Camera-type eye (tissue), 1 donor: Measurements from ENCODE around the gene ERGIC3. TPM values are rescaled to one million over a fixed set of nuclear protein-coding genes. Genes with fewer than 3 reads are reported as not detected.

Experiments used
- total RNA-seq: library from RNA; depleted of rRNA; stranded (reverse); fragments of >200 nt; gene quantifications from one replicate; pipeline ENCODE4 v1.2.3, GENCODE V29; 2014

The ERGIC3 gene
- total RNA-seq, result 217 TPM

DNA sequence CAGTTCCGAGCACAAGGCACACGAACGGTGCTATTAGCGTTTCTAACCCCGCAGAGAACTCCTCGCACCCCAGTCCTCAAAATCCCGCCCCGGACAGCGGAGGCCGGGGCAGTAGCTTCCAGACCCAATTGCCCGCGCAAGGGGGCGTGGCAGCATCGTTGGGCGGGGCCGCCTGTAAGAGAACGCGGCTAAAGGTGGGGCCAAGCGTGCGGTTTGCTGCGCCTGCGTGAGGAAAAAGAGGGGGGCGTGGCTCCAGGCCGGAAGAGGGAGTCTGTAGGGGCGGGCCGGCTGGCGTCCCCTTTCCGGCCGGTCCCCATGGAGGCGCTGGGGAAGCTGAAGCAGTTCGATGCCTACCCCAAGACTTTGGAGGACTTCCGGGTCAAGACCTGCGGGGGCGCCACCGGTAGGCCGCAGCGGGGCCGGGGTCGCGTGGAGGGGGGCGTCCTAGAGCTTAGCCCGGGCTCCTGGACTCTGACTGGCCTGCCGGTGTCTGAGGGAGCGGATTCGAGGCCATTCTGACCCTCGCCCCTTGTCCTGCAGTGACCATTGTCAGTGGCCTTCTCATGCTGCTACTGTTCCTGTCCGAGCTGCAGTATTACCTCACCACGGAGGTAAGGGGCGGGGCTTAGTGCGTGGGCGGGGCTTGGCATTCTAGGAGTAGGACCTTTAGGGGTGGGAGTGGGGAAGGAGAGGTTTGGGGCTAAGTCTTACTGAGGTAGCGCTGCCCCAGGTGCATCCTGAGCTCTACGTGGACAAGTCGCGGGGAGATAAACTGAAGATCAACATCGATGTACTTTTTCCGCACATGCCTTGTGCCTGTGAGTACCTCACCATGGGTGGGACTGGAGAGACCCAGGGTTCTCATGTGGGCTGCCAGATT lies at the start of gene ERGIC3:
Gene ERGIC3, plus strand, starts transcription at position 296 of the 880 bp plus-strand sequence. Its CDS starts 20 bp downstream, at position 316.

DNA sequence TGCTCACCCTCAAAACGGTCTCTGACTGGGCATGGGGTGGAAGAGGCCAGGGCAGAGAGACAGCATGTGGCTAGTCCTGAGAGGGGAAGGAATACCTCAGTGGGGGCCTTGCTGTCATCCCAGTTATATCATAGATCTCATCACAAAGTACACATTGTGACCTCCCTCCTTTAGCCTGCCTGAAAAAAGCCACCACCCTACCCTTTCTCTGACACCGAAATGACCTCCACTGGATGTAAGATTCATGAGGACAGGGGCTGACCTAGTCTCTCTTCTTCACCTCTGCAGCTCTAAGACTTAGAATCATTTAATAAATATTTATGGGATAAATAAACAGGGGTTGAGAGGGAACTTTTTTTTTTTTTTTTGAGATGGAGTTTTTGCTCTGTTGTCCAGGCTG lies 12.3 kb upstream of the ERGIC3 start, which contains the start of gene C20orf173:
Gene C20orf173, minus strand, starts transcription at position 101 of the 400 bp plus-strand sequence. CDS start 279 bp downstream, outside the sequence.

Other genes with a start within 250 kb of the ERGIC3 start
- 0.16 TPM for gene FAM83C, start 249.7 kb upstream of the ERGIC3 start, total RNA-seq
- gene UQCC1, start 130.1 kb upstream of the ERGIC3 start, total RNA-seq, result 42.7 TPM
- 0.82 TPM for gene GDF5, start 103.8 kb upstream of the ERGIC3 start, total RNA-seq
- gene CEP250, start 86.5 kb upstream of the ERGIC3 start, total RNA-seq, result 50.9 TPM
- not detected for gene C20orf173, start 12.4 kb upstream of the ERGIC3 start, total RNA-seq
- 1.2 TPM for gene SPAG4, start 73.8 kb downstream of the ERGIC3 start, total RNA-seq
- gene CPNE1, start 122.8 kb downstream of the ERGIC3 start, total RNA-seq, result 86.6 TPM
- gene RBM12, start 122.8 kb downstream of the ERGIC3 start, total RNA-seq, result 87.4 TPM
- gene NFS1, start 157.3 kb downstream of the ERGIC3 start, total RNA-seq, result 38.4 TPM
- gene ROMO1, start 157.3 kb downstream of the ERGIC3 start, total RNA-seq, result 49.9 TPM
- gene RBM39, start 200.2 kb downstream of the ERGIC3 start, total RNA-seq, result 668 TPM
- 46.5 TPM for gene PHF20, start 229.9 kb downstream of the ERGIC3 start, total RNA-seq